Fibroblast of the aortic adventitia (primary cell): ENCODE measurements around the gene SLC28A1. TPM values are rescaled to one million over a fixed set of nuclear protein-coding genes. Genes with fewer than 3 reads are reported as not detected.

ENCODE experiments used
- DNase-seq: peaks from one replicate; pipeline ENCODE4 v3.0.0-alpha.2; 2010; ENCODE audit warnings: low read depth
- H3K4me3 ChIP-seq: 2 replicates; pipeline ENCODE4 v1.5.1; 2011; ENCODE audit warnings: low read depth, mild to moderate bottlenecking, control low read depth, low read length, moderate library complexity
- CTCF ChIP-seq: IDR thresholded peaks from 2 replicates; pipeline ENCODE4 v1.5.1; 2011; ENCODE audit warnings: mild to moderate bottlenecking, low read length, control low read depth, inconsistent platforms; ENCODE audit not compliant: insufficient read depth
- total RNA-seq: library from RNA; depleted of rRNA; stranded (reverse); fragments of >200 nt; gene quantifications from 2 replicates; pipeline ENCODE4 v1.2.3, GENCODE V29; 2012; ENCODE audit warnings: low replicate concordance

Gene SLC28A1
- total RNA-seq, 1 donor, result not detected

GRCh38 chr15:84898761-84899160 lies 14.3 kb downstream of the SLC28A1 start:
- no peak for TF ChIP-seq CTCF
- no peak overlapping the region for H3K4me3 ChIP-seq
- DNase-seq, result no peak

GRCh38 chr15:84899750-84900149 lies 15.3 kb downstream of the SLC28A1 start:
- no peak overlapping the region for H3K4me3 ChIP-seq
- TF ChIP-seq CTCF, result no peak
- no peak for DNase-seq

- no peak overlapping the region for H3K4me3 ChIP-seq
- no peak for TF ChIP-seq CTCF
- DNase-seq, result no peak
These were observed 17.1 kb downstream of the SLC28A1 start for GRCh38 chr15:84901540-84901939.

GRCh38 chr15:84903751-84904150 lies 19.3 kb downstream of the SLC28A1 start:
- DNase-seq, result no peak
- no peak for TF ChIP-seq CTCF

GRCh38 chr15:84904419-84904818 lies 20.0 kb downstream of the SLC28A1 start:
- TF ChIP-seq CTCF, result no peak
- H3K4me3 ChIP-seq, result no peak overlapping the region
- peak; percentile 70 for DNase-seq

More at GRCh38 chr15:84903751-84904150, 19.3 kb downstream of the SLC28A1 start:
- no peak overlapping the region for H3K4me3 ChIP-seq

GRCh38 chr15:84905016-84905916 lies 20.8 kb downstream of the SLC28A1 start:
- H3K4me3 ChIP-seq, result no peak overlapping the region
- TF ChIP-seq CTCF, result no peak
- no peak for DNase-seq
